Karpas-422 (cell line): ENCODE data around the gene ILF2. TPM values are rescaled to one million over a fixed set of nuclear protein-coding genes. Genes with fewer than 3 reads are reported as not detected.
"Not testable (repeated sequence)": the region's sequence is repeated elsewhere in the genome, so short reads cannot be mapped to it uniquely, and the experiment has no call there.

Experiments used
- DNase-seq: peaks from one replicate; pipeline ENCODE4 v3.0.0-alpha.2; 2015
- H2AFZ ChIP-seq: fragments of 200-600 bp; sonication (generic); 2 replicates; pipeline ENCODE4 v1.6.1; 2014; ENCODE audit warnings: antibody characterized with exemption, low read length, mixed read lengths
- H3K27ac ChIP-seq: fragments of 200-600 bp; sonication (generic); 2 replicates; pipeline ENCODE4 v1.5.1; 2014; ENCODE audit warnings: mild to moderate bottlenecking, low read length, moderate library complexity
- H3K27me3 ChIP-seq: fragments of 200-600 bp; sonication (generic); 2 replicates; pipeline ENCODE4 v1.6.1; 2014; ENCODE audit warnings: low read length, mixed read lengths
- H3K36me3 ChIP-seq: fragments of 200-600 bp; sonication (generic); 2 replicates; pipeline ENCODE4 v1.6.1; 2014; ENCODE audit warnings: low read length, mixed read lengths; ENCODE audit not compliant: insufficient read depth
- H3K4me1 ChIP-seq: fragments of 200-600 bp; sonication (generic); 2 replicates; pipeline ENCODE4 v1.6.1; 2014; ENCODE audit warnings: mild to moderate bottlenecking, low read length, mixed read lengths
- H3K4me2 ChIP-seq: fragments of 200-600 bp; sonication (generic); 2 replicates; pipeline ENCODE4 v1.6.1; 2014; ENCODE audit warnings: low read length, low read depth, mild to moderate bottlenecking; ENCODE audit not compliant: poor library complexity, severe bottlenecking
- H3K4me3 ChIP-seq: fragments of 200-600 bp; sonication (generic); 2 replicates; pipeline ENCODE4 v1.5.1; 2014; ENCODE audit warnings: mild to moderate bottlenecking, antibody characterized with exemption, low read length, mixed read lengths
- H3K79me2 ChIP-seq: fragments of 200-600 bp; sonication (generic); 2 replicates; pipeline ENCODE4 v1.6.1; 2014; ENCODE audit warnings: mild to moderate bottlenecking, low read length, mixed read lengths
- H3K9ac ChIP-seq: fragments of 200-600 bp; sonication (generic); 2 replicates; pipeline ENCODE4 v1.6.0; 2014; ENCODE audit warnings: low read length
- H3K9me2 ChIP-seq: fragments of 200-600 bp; sonication (generic), shearing (Covaris generic); replicated peaks from 2 replicates; pipeline ENCODE4 v1.6.0; 2014; ENCODE audit warnings: mild to moderate bottlenecking, low read length, moderate library complexity; ENCODE audit not compliant: insufficient read depth
- H3K9me3 ChIP-seq: fragments of 300-700, 200-600 bp; sonication (generic); 2 replicates; pipeline ENCODE4 v1.6.1; 2014; ENCODE audit warnings: low read length, mixed read lengths
- H4K20me1 ChIP-seq: fragments of 200-600 bp; sonication (generic); 2 replicates; pipeline ENCODE4 v1.6.1; 2014; ENCODE audit warnings: mild to moderate bottlenecking, antibody characterized with exemption, low read length, low read depth; ENCODE audit not compliant: insufficient read depth
- total RNA-seq: library from RNA; depleted of rRNA; stranded (reverse); fragments of >200 nt; shearing (Covaris generic); gene quantifications from 2 replicates; pipeline ENCODE4 v1.2.3, GENCODE V29; 2014; ENCODE audit warnings: low replicate concordance; rRNA removed

ILF2 gene
- total RNA-seq = 146 and 178 TPM in 2 replicates

DNA sequence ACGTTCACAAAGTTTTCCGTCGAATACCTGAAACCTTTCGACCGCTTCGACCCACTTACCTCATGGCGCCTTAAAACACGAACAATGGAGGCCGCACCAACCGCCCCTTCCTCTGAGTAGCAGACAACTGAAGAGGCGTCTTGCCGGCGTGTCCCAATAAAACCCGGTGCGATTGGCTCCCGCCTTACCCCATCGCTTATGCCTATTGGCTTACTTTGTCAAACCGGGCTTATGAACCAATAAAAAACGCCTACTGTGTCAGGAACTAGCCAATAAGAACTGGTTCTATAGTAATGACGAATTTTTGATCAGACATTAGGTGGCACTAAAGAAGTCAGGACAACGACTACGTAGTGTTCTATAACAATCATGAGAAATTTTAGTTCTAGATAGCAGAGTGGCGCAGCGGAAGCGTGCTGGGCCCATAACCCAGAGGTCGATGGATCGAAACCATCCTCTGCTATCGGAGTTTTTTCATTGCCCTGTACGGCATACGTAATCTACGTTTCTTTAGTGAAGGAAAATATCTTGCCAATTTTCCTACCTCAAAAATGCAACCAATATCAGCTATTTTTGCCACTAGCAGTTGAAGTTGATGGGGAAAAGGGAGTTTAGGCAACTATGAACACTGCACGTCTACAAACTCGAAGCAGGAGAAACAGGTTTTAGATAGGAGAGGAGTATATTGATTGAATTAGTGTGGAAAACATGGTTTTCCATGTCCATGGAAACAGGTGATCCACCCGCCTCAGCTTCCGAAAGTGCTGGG is at the start of gene ILF2:
Gene ILF2 (minus strand): TSS at position 135 of the 769 bp plus-strand sequence. CDS start 71 bp downstream, at position 64.
- H3K79me2 ChIP-seq = peaks cover 33% of the 10 kb centered on the region
- no peaks in the 10 kb centered on the region for H3K27me3 ChIP-seq
- H4K20me1 ChIP-seq = no peaks in the 10 kb centered on the region
- H3K27ac ChIP-seq = peak within 1 kb of the TSS; percentile 74
- peak within 1 kb of the TSS; percentile 86 for H3K4me2 ChIP-seq
- peak within 1 kb of the TSS; percentile 92 for H3K9ac ChIP-seq
- no peaks in the 10 kb centered on the region for H3K9me2 ChIP-seq
- peak within 1 kb of the TSS; percentile 99; the same call in 1 of the 2 replicates for H2AFZ ChIP-seq
- H3K4me3 ChIP-seq = peak within 1 kb of the TSS; percentile 86
- peaks cover 33% of the 10 kb centered on the region for H3K36me3 ChIP-seq
- peak; percentile 99 for DNase-seq
- peaks cover 22% of the 10 kb centered on the region for H3K4me1 ChIP-seq
- H3K9me3 ChIP-seq = no peaks in the 10 kb centered on the region

DNA sequence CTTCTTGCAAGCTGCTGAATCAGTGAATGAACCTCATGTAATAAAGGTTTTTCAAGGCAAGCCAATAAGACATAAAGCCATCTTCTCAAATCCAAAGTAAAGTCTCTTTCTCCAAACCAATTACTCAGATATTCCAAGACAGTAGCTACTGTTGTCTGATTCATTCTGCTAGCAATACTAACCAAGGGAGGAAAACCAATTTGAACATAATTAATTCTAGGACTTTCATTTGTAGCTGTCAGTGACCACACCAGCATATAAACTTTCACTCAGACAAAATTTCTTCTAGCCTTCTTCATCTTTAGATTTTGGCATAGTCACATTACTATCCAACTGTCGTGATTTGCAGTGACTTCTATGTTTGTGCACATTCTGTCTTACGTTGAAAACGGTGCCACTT is 46.5 kb upstream of the ILF2 start:
- H3K9me3 ChIP-seq = no peaks in the 10 kb centered on the region
- H3K27ac ChIP-seq = no peak overlapping the region
- no peak overlapping the region for H2AFZ ChIP-seq
- no peaks in the 10 kb centered on the region for H3K79me2 ChIP-seq
- H3K27me3 ChIP-seq = no peaks in the 10 kb centered on the region
- H3K4me2 ChIP-seq = no peak overlapping the region
- H3K9me2 ChIP-seq = no peaks in the 10 kb centered on the region
- H3K36me3 ChIP-seq = no peaks in the 10 kb centered on the region
- no peak overlapping the region for H3K9ac ChIP-seq
- H3K4me3 ChIP-seq = no peak overlapping the region
- H4K20me1 ChIP-seq = no peaks in the 10 kb centered on the region
- no peaks in the 10 kb centered on the region for H3K4me1 ChIP-seq
- DNase-seq = no peak

- not testable (repeated sequence) for H3K79me2 ChIP-seq, H3K4me3 ChIP-seq
These were observed 45.4 kb upstream of the ILF2 start for GRCh38 chr1:153716211-153716610.

DNA sequence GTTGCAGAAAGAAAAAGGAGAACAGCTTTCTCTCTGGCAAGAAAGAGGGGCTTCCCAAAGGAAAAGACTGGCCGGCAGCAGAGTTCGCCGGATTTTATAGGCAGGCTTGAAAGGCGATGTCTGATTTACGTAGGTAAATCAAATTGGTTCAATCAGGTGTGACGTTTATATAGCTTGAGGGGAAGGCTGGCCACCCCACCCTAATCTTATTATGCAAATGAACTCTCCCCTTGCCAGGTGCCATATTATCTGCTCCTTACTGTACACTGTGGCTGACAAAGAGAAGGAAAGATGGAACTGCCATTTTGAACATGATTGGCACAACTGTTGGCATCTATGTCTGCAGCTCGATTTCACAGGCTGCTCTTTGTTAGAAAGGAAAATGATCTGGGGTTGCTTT is 40.2 kb upstream of the ILF2 start:
- Histone ChIP-seq H3K9me3 (no peaks in the 10 kb centered on the region), H2AFZ (no peak overlapping the region)

More at GRCh38 chr1:153716211-153716610, 45.4 kb upstream of the ILF2 start:
- not testable (repeated sequence) for H2AFZ ChIP-seq, H3K4me1 ChIP-seq, H3K27me3 ChIP-seq, H3K9ac ChIP-seq, H3K9me2 ChIP-seq, H3K27ac ChIP-seq, H4K20me1 ChIP-seq, DNase-seq, H3K4me2 ChIP-seq, H3K9me3 ChIP-seq, H3K36me3 ChIP-seq

GRCh38 chr1:153705484-153705883 is 34.7 kb upstream of the ILF2 start:
- H3K27ac ChIP-seq = no peak overlapping the region
- DNase-seq = no peak

More for the DNA sequence above, 40.2 kb upstream of the ILF2 start:
- no peak overlapping the region for H3K4me3 ChIP-seq
- no peaks in the 10 kb centered on the region for H4K20me1 ChIP-seq
- no peak overlapping the region for H3K9ac ChIP-seq
- peaks cover 6% of the 10 kb centered on the region for H3K4me1 ChIP-seq
- no peak overlapping the region for H3K27ac ChIP-seq
- no peak for DNase-seq
- H3K9me2 ChIP-seq = no peaks in the 10 kb centered on the region
- H3K4me2 ChIP-seq = no peak overlapping the region
- no peaks in the 10 kb centered on the region for H3K36me3 ChIP-seq
- H3K27me3 ChIP-seq = no peaks in the 10 kb centered on the region
- no peaks in the 10 kb centered on the region for H3K79me2 ChIP-seq

DNA sequence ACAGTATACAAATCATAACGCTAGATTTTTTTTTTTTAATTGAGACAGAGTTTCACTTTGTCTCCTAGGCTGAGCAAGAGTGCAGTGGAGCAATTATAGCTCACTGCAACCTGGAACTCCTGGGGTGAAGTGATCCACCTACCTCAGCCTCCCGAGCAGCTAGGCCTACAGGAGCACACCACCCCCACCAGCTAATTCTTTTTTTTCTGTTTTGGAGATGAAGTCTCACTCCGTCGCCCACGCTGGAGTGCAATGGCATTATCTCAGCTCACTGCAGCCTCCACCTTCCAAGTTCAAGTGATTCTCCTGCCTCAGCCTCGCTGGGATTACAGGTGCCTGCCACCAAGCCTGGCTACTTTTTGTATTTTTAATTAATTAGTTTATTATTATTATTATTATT is 29.0 kb upstream of the ILF2 start:
- H3K4me3 ChIP-seq = no peak overlapping the region

More at GRCh38 chr1:153705484-153705883, 34.7 kb upstream of the ILF2 start:
- H3K79me2 ChIP-seq = no peaks in the 10 kb centered on the region
- H3K36me3 ChIP-seq = no peaks in the 10 kb centered on the region
- no peak overlapping the region for H3K4me2 ChIP-seq
- no peaks in the 10 kb centered on the region for H3K9me3 ChIP-seq
- no peaks in the 10 kb centered on the region for H3K9me2 ChIP-seq
- no peak overlapping the region for H2AFZ ChIP-seq
- H3K4me3 ChIP-seq = no peak overlapping the region
- no peaks in the 10 kb centered on the region for H4K20me1 ChIP-seq
- no peaks in the 10 kb centered on the region for H3K4me1 ChIP-seq
- H3K9ac ChIP-seq = no peak overlapping the region
- H3K27me3 ChIP-seq = no peaks in the 10 kb centered on the region

GRCh38 chr1:153698923-153699714 is 28.3 kb upstream of the ILF2 start:
- Histone ChIP-seq H3K27ac (no peak overlapping the region), H3K9ac (no peak overlapping the region), H3K4me3 (no peak overlapping the region), H3K79me2 (no peaks in the 10 kb centered on the region), H3K36me3 (no peaks in the 10 kb centered on the region), H3K4me1 (no peaks in the 10 kb centered on the region), H3K9me2 (no peaks in the 10 kb centered on the region), H2AFZ (no peak overlapping the region), H3K27me3 (no peaks in the 10 kb centered on the region), H3K4me2 (no peak overlapping the region), H4K20me1 (no peaks in the 10 kb centered on the region), H3K9me3 (no peaks in the 10 kb centered on the region)
- DNase-seq = no peak

More for the DNA sequence above, 29.0 kb upstream of the ILF2 start:
- no peak overlapping the region for H3K27ac ChIP-seq
- H3K36me3 ChIP-seq = no peaks in the 10 kb centered on the region
- H3K79me2 ChIP-seq = no peaks in the 10 kb centered on the region
- no peak overlapping the region for H3K4me2 ChIP-seq
- DNase-seq = no peak
- H3K9ac ChIP-seq = no peak overlapping the region
- H2AFZ ChIP-seq = no peak overlapping the region
- no peaks in the 10 kb centered on the region for H4K20me1 ChIP-seq
- no peaks in the 10 kb centered on the region for H3K9me2 ChIP-seq
- H3K27me3 ChIP-seq = no peaks in the 10 kb centered on the region
- no peaks in the 10 kb centered on the region for H3K9me3 ChIP-seq
- H3K4me1 ChIP-seq = no peaks in the 10 kb centered on the region
